ENCODE data around the gene KCNQ1.
"Not testable (repeated sequence)": the region's sequence is repeated elsewhere in the genome, so short reads cannot be mapped to it uniquely, and the experiment has no call there.

The KCNQ1 gene

DNA sequence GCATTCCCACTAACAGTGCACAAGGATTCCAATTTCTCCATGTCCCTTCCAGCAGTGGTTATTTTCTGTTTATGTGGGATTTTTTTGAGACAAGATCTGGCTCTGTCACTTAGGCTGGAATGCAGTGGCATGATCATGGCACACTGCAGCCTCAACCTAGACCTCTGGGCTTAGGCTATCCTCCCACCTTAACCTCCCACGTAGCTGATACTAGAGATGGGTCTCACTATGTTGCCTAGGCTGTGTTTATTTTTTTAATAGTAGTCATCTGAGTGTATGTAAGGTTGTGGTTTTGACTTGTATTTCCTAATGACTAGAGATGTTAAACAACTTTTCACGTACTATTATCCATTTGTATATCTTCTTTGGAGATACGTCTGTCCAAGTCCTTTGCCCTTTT lies 180.4 kb downstream of the KCNQ1 start:
- no peak for DNase-seq

GRCh38 chr11:2630679-2631078 lies 185.9 kb downstream of the KCNQ1 start:
- no peak for DNase-seq

- no peak for DNase-seq
Measured at GRCh38 chr11:2631161-2631560, 186.4 kb downstream of the KCNQ1 start.

- not testable (repeated sequence) for DNase-seq
Measured at GRCh38 chr11:2639763-2640162, 195.0 kb downstream of the KCNQ1 start.

DNA sequence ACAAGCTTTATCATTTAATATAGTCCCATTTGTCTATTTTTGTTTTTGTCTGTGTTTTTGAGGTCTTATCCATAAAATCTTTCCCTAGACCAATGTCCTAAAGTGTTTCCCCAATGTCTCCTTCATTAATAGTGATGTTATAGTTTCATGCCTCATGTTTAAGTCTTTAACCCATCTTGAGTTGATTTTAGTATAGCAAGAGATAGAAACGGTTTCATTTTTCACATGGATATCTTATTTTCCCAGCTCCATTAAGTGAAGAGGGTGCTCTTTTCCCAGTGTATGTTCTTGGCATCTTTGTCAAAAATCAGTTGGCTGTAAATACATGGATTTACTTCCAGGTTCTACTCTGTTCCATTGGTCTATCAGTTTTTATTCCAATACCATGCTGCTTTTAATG lies 196.8 kb downstream of the KCNQ1 start:
- DNase-seq: no peak

- no peak for DNase-seq
Measured at GRCh38 chr11:2643746-2644145, 198.9 kb downstream of the KCNQ1 start.

DNA sequence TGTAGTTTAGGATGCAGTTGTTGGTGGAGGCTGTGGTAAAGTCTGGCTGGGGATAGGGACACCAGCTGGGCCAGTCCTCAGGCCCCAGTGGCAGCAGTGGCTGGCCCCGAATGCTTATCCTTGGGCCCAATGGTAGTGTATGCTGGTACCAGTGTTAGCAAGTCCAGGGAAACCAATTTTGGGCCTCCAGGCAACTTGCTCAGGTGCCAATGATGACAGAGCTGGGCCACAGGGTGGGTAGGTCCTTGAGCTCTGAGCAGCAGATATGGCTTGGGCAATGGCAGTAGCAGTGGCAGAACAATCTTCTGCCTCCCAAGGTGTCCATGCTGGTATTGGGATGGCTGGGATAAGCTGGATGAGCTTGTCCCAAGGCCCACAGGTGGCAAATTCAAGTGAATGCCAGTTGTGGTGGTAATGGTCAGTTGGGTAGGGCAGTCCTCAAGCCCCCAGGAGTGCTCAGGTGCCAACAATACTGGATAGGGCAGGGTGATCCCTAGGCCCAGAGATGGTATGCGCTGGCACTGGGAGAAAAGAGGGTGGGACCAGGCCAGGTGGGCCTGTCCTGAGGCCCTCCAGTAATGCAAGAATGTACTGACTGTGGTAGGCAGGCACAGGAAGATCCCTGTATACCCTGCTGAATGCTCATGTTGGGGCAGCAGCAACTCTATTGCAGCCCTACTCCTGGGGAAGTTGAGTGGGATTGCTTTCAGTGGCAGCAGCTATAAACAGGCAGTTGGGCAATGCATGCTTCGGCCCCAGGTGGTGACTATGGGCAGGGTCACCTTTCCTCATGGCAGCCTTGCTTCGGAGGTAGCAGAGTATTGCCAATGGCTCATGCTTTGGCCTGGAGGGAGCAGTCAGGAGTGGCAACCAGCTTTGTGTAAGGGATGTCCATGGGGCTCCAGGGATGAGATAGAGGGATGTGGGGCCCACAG lies 200.3 kb downstream of the KCNQ1 start:
- no peak for DNase-seq

DNA sequence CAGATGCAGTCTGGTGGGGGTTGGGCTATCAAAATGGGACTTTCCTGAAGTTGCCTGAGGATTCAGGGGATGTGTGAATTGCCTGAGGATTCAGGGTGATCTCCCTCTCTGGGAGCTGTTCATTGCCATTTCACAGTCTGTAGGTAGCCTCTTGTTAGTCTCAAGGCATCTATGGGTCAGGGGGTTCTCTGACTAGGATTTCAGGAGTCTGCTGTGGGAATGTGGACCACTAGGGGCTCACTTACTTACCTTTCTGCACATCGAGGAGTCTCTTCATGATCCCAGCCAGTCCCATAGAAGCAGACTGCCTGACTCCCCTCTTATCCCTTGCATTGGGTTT lies 200.9 kb downstream of the KCNQ1 start:
- DNase-seq: no peak

DNA sequence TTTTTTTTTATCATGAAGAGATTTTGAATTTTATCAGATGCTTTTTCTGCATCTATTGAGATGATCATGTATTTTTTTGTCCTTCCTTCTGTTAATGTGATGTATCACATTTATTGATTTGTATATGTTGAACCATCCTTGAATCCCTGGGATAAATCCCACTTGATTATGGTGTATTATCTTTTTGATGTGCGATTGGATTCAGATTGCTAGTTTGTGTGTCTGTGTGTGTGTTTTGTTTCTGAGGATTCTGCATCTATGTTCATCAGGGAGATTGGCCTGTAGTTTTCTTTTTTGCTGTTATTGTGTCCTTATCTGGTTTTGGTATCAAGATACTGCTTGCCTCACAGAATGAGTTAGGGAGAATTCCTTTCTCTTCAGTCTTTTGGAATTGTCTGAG lies 202.4 kb downstream of the KCNQ1 start:
- DNase-seq: no peak

- no peak for DNase-seq
Measured at GRCh38 chr11:2647953-2648352, 203.1 kb downstream of the KCNQ1 start.

DNA sequence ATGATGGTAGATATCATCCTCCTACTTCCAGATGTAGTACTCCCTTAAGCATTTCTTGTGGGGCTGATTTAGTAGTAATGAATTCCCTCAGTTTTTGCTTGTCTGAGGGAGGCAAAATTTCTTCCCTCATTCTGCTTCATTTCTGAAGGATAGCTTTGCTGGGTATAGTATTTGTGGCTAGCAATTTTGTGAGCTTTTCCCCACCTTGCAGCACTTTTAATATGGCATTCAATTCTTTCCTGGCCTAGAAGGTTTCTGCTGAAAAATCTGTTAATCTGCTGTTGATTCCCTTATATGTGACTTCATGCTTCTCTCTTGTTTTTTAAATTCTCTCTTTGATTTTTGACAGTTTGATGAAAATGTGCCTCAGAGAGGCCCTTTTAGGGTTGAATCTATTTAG lies 204.6 kb downstream of the KCNQ1 start:
- no peak for DNase-seq

DNA sequence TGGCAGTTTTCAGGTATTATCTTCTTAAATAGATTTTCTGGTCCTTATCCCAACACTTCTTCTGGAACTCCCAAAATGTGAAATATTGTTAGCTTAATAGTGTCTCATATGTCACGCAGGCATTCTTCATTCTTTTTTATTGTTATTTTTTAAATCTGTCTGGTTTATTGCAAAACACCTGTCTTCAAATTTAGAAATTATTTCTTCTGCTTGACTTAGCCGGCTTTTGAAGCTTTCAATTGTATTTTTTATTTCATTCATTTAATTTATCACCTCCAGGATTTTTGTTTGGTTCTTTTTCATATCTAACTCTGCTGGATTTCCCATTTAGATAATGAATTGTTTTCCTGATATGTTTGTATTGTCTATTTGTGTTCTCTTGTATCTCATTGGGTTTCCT lies 205.0 kb downstream of the KCNQ1 start:
- DNase-seq: no peak

- no peak for DNase-seq
Measured at GRCh38 chr11:2650343-2650867, 205.6 kb downstream of the KCNQ1 start.

DNA sequence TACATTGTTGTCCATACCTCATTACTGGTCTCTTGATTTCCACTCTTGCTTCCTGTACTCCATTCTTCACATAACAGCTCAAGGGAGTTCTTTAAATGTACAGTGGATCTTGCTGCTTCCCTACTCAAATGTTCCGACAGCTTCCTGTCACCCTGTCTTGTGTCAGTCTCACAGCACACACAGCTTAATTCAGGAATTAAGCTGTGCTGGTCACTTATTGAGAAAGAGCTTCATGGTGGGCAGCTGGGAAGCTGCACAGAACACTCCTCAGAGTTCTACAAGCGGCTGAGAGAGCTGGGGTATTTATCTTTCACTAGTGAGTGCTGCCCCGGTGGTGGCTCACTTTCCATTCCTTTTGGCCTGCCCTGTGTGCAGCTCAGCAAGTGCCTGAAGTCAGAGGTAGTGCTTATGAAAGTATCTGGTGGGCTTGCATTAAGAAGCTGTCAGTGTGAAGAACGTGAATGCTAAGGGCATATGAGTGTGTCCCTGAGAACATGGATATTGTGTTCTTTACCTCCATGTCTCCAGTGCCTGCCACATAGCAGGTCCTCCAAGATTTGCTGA lies 206.3 kb downstream of the KCNQ1 start:
- no peak for DNase-seq

DNA sequence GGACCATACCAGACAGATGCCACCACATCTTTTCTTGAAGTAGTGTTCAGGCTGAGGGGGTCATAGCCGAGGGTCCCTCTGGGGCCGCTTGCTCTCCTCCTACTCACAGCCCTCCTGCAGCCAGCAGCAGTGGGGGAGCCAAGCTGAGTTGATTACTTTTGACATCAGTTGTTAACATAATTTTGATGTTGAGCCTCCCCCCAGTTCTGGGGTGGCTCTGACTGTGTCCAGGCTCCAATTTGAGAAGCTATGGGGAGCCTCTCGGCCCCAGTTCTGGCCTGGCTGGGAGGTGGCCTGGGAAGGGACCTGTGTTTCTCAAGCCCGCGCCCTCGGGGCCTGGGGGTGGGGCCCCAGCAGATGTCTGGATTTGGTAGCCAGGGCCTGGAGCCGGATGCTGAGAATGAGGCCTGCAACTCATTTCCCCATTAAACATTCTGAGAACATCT lies 207.0 kb downstream of the KCNQ1 start:
- DNase-seq: no peak

DNA sequence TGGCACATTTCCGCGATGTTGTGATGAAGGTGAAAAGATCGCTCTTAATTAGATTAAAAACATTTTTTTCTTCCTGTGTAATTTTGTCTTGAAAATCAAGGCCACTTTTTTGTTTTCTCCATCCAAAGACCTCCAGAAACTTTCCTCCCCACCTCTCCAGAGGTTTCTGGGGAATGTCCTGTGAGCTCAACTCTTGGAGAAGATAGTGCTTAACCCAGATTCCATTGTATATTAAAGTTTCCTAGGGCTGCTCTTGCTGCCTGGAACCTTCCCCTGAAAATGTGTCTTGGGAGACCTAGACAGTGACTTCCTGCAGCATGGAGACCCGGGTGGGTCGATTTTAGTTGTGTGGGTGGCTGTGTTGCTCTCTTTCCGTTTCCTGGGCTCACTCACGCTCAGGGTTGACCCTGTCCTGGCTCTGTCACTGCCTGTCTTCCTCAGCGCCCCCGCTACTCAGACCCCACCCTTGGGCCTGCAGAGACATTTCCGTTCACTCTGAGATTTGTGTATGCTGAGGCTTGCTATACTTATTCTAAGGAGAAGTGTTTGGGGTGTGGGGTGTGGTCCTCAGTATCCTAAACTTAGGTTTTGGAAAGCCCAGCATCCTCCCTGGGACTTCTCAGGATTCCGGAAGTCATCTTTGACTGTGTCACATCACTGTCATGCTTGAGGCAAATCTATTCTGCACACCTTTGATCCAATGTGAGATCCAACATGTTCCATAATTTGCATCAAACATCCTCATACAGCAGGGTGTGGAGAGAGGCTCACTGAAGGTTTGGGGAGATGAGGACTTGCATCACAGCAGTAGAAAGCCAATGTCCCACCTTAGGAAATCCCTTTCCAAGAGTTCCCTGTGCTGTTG lies 207.8 kb downstream of the KCNQ1 start:
- DNase-seq: no peak

- no peak for DNase-seq
Measured at GRCh38 chr11:2653198-2653551, 208.4 kb downstream of the KCNQ1 start.

DNA sequence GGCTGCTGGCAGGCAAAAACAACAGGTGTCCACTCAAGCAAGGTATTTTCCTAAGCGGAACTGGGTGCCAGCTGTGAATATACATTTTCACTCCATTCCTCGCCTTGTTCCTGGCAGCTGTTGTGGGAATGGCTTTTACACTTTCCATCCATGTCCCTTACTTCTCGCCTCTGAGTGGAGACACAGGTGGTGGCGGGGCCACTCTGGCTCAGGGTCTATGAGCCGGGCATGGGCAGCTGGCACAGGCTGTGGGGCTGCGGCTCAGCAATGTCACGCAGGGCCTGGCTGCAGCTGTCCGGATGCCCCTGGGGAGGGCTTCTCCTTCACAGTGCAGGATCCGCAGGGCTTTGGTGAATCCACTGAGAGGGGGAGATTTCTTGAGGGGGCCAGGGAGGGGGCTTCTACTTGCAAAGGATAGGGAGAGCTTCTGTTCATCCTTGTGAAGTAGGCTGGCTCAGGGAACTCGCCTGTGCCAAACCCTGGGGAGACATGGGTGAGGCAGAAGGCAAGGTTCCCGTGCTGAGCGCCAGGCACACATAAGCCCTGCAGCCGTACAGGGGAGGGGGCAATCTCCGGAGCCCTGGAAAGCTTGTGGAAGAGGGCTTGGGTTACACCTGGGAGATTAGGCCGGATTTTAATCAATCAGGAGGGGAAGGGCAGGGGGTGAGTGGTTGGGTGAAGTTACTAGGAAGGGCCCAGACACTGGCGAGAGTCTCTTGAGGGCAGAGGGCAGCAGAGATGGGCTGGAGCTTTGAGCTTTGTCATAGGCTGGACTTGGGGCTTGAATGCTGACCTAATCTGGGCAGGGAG lies 209.3 kb downstream of the KCNQ1 start:
- DNase-seq: no peak

- no peak for DNase-seq
Measured at GRCh38 chr11:2655016-2655719, 210.4 kb downstream of the KCNQ1 start.

DNA sequence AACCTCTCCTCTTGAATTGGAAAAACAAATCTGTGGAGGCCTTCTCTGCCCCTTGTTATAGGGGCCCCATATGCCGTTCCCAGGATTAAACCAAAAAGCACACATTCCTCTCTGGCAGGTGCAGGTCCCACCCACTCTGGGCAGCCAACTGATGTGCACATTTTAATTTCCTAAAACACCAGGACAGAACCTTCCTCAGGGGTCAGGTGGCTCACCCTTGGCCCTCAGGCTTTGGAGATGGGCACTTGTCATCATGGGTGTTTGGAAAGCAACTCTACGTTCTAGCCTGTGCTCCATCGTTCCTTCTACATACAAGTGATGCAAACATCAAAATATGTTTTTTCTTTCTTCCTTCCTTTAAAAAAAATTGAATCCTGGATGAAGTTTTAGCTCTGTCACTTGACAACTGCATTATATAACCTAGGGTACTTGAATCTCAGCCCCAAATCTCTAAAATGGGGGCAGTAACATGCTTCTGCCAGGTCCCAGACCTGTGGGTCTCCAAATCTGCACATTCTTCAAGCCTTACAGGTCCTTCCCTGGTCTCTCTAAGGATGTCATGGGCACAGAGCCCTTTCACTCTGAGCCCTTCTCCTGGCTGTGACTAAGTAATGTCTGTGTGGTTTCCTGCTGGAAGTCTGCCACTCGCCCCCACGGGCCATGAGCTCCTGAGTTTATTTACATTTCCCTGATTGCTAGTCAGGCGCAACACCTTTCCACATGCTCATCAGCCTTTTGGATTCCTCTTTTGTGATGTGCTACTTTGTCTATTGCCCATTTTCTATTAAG lies 211.2 kb downstream of the KCNQ1 start:
- DNase-seq: no peak

DNA sequence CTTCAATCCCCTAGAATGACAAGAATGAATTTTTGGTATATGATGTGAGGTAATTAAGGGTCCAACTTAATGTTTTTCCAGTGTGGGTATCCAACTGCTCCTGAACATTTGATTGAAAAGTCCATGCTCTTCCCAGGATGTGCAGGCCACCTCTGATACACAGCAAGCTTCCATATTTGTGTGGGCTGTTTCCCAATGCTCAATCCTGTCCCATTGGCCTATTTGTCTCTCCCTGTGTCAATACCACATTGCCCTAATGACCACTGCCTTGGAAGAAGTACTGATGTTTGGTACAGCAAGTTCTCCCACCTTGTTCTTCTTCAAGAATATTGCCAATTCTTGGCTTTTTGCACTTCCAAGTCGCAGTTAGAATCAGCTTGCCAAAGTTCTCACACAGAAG lies 212.1 kb downstream of the KCNQ1 start:
- DNase-seq: no peak

Measured in activated gamma-delta T cell (primary cell).